KMS-11 (cell line): ENCODE measurements around the gene GPR137.

Experiments used
- H2AFZ ChIP-seq: fragments of 200-600 bp; sonication (generic); 2 replicates; pipeline ENCODE4 v1.6.1; 2016; ENCODE audit warnings: antibody characterized with exemption, mixed run types, low read depth
- H3K27ac ChIP-seq: fragments of 200-600 bp; sonication (generic); 2 replicates; pipeline ENCODE4 v1.6.1; 2016; ENCODE audit warnings: mild to moderate bottlenecking, mixed run types
- H3K27me3 ChIP-seq: fragments of 200-600 bp; sonication (generic); 2 replicates; pipeline ENCODE4 v1.6.1; 2017; ENCODE audit warnings: mild to moderate bottlenecking, low read depth, mixed run types, moderate library complexity; ENCODE audit not compliant: insufficient read depth
- H3K36me3 ChIP-seq: fragments of 200-600 bp; sonication (generic); 2 replicates; pipeline ENCODE4 v1.6.1; 2017; ENCODE audit warnings: mild to moderate bottlenecking, mixed run types; ENCODE audit not compliant: insufficient read depth
- H3K4me1 ChIP-seq: fragments of 200-600 bp; sonication (generic); 2 replicates; pipeline ENCODE4 v1.6.1; 2016; ENCODE audit warnings: mild to moderate bottlenecking, low read depth, mixed run types; ENCODE audit not compliant: poor library complexity, severe bottlenecking
- H3K4me2 ChIP-seq: fragments of 200-600 bp; sonication (generic); 2 replicates; pipeline ENCODE4 v1.7.0; 2016; ENCODE audit warnings: mild to moderate bottlenecking, mixed run types
- H3K4me3 ChIP-seq: fragments of 200-600 bp; sonication (generic); IDR thresholded peaks from 2 replicates; pipeline ENCODE4 v1.6.1; 2017; ENCODE audit warnings: low read depth, low read length, mixed read lengths; ENCODE audit not compliant: insufficient read depth
- H3K79me2 ChIP-seq: fragments of 200-600 bp; sonication (generic); 2 replicates; pipeline ENCODE4 v1.6.1; 2016; ENCODE audit warnings: low read depth, mixed run types; ENCODE audit not compliant: insufficient read depth
- H3K9ac ChIP-seq: fragments of 200-600 bp; sonication (generic); 2 replicates; pipeline ENCODE4 v1.6.1; 2016; ENCODE audit warnings: mild to moderate bottlenecking, mixed run types
- H4K20me1 ChIP-seq: fragments of 200-600 bp; sonication (generic); 2 replicates; pipeline ENCODE4 v1.6.1; 2016; ENCODE audit warnings: mild to moderate bottlenecking, mixed run types; ENCODE audit not compliant: insufficient read depth
- TF ChIP-seq, protein P1 (sequence below): fragments of 200-600 bp; sonication (generic); conservative IDR thresholded peaks from 2 replicates; pipeline ENCODE4 v1.6.1; 2017; ENCODE audit warnings: low read depth, mild to moderate bottlenecking, antibody characterized with exemption, low read length, moderate library complexity, mixed read lengths

GPR137 gene

DNA sequence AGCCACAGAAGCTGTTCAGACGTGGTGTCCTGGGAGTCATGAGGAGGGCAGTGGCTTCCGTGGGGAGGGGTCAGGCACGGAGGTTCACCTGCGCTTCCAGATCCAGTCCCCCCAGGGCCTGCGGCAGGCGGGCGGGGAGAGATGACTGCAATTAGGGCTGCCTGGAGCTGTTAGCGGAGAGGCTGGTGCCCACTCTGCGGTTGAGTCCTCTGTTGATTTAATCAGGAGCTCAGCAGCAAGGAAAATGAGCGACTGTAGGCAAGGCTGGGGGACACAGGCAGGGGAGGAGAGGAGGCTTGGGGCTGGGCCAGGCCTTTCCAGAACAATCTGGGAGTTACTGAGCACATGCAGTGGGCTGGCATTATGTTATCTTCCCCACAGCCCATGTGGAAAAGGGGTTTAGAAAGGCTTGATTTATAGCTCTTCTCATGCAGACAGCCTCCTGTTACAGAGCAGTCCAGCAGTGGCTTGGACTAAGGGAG lies 21.2 kb upstream of the GPR137 start:
- peaks cover 9% of the 10 kb centered on the region for H3K4me1 ChIP-seq

GRCh38 chr11:64265176-64266160 lies 20.2 kb upstream of the GPR137 start:
- H3K36me3 ChIP-seq: no peaks in the 10 kb centered on the region
- H3K4me2 ChIP-seq: no peak overlapping the region
- TF ChIP-seq, protein P1, sequence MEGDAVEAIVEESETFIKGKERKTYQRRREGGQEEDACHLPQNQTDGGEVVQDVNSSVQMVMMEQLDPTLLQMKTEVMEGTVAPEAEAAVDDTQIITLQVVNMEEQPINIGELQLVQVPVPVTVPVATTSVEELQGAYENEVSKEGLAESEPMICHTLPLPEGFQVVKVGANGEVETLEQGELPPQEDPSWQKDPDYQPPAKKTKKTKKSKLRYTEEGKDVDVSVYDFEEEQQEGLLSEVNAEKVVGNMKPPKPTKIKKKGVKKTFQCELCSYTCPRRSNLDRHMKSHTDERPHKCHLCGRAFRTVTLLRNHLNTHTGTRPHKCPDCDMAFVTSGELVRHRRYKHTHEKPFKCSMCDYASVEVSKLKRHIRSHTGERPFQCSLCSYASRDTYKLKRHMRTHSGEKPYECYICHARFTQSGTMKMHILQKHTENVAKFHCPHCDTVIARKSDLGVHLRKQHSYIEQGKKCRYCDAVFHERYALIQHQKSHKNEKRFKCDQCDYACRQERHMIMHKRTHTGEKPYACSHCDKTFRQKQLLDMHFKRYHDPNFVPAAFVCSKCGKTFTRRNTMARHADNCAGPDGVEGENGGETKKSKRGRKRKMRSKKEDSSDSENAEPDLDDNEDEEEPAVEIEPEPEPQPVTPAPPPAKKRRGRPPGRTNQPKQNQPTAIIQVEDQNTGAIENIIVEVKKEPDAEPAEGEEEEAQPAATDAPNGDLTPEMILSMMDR: no peak

More for the DNA sequence above, 21.2 kb upstream of the GPR137 start:
- Histone ChIP-seq H3K27ac (no peak overlapping the region), H3K79me2 (no peaks in the 10 kb centered on the region), H3K4me2 (no peak overlapping the region), H3K9ac (no peak overlapping the region), H3K27me3 (no peaks in the 10 kb centered on the region), H4K20me1 (no peaks in the 10 kb centered on the region), H3K36me3 (no peaks in the 10 kb centered on the region), H2AFZ (no peak overlapping the region), H3K4me3 (no peak overlapping the region)
- TF ChIP-seq, protein P1: no peak

DNA sequence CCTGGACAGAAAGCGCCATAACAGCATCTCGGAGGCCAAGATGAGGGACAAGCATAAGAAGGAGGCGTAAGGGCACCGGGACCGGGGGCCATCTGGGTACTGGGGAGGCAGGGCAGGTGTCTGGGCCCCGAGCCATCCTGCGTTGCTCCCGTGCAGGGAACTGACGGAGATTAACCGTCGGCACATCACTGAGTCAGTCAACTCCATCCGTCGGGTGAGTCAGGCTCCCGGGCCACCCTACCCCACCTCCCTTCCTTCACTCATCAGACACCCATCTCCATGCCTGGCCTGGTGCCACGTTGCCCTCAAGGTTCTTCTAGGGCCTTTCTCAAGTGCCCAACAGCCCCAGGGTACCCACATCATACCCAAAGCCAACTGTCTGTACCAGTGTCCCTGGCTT lies 19.3 kb upstream of the GPR137 start:
- no peak overlapping the region for H3K9ac ChIP-seq
- H3K27ac ChIP-seq: no peak overlapping the region
- no peak overlapping the region for H3K4me2 ChIP-seq
- peaks cover 9% of the 10 kb centered on the region for H3K4me1 ChIP-seq
- no peak overlapping the region for H2AFZ ChIP-seq
- TF ChIP-seq, protein P1: no peak
- H4K20me1 ChIP-seq: no peaks in the 10 kb centered on the region
- no peaks in the 10 kb centered on the region for H3K36me3 ChIP-seq
- no peaks in the 10 kb centered on the region for H3K27me3 ChIP-seq
- H3K79me2 ChIP-seq: no peaks in the 10 kb centered on the region
- no peak overlapping the region for H3K4me3 ChIP-seq

More at GRCh38 chr11:64265176-64266160, 20.2 kb upstream of the GPR137 start:
- Histone ChIP-seq H3K4me3 (no peak overlapping the region), H3K27me3 (no peaks in the 10 kb centered on the region), H4K20me1 (no peaks in the 10 kb centered on the region), H2AFZ (no peak overlapping the region), H3K79me2 (no peaks in the 10 kb centered on the region), H3K9ac (no peak overlapping the region), H3K4me1 (peaks cover 9% of the 10 kb centered on the region), H3K27ac (no peak overlapping the region)

DNA sequence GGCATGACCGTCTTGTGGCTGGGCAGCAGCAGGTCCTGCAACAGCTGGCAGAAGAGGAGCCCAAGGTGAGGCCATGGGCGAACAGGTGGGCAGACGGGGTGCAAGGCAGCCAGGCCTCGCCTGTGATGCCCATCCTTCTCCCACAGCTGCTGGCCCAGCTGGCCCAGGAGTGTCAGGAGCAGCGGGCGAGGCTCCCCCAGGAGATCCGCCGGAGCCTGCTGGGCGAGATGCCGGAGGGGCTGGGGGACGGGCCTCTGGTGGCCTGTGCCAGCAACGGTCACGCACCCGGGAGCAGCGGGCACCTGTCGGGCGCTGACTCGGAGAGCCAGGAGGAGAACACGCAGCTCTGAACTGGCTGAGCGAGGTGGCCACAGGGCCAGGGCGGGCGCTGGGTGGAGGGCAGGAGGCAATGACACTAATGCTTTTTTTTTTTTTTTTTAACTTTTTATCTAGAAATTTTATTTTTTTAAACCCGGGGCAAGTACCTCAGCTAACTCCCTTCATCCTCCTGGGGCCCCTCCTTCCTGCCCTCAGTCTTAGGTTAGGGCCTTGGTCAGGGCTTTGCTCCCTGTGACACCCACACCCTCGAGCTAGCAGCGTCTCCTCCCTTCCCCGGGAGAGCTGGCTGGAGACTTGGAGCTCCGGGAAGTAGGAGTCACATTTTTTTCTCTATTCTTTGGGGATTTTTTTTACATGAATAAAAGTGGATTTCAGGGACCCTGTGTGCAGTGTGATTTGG lies 18.3 kb upstream of the GPR137 start:
- Histone ChIP-seq H3K4me3 (no peak overlapping the region), H2AFZ (no peak overlapping the region), H3K27me3 (no peaks in the 10 kb centered on the region), H3K4me1 (peaks cover 14% of the 10 kb centered on the region), H3K27ac (no peak overlapping the region), H3K4me2 (no peak overlapping the region; the same call in 1 of the 2 replicates), H3K9ac (no peak overlapping the region; the same call in 1 of the 2 replicates), H3K79me2 (no peaks in the 10 kb centered on the region), H4K20me1 (no peaks in the 10 kb centered on the region), H3K36me3 (no peaks in the 10 kb centered on the region)
- TF ChIP-seq, protein P1: no peak
